Pancreas (tissue), 10 donors: Measurements from ENCODE around the gene FANCC. TPM values are rescaled to one million over a fixed set of nuclear protein-coding genes. Genes with fewer than 3 reads are reported as not detected.

Experiments used
- ATAC-seq, 4 donors: fragments of 200-7000 bp; cut with Tn5 transposase; one replicate each; pipeline versions ENCODE4 v1.8.0 to v1.9.1; 2020; ENCODE audit warnings: mild to moderate bottlenecking in 4 of 4, moderate library complexity in 4 of 4
- DNase-seq, 6 donors: peaks; one replicate each; pipeline ENCODE4 v3.0.0-alpha.2; 2020
- FAIRE-seq: peaks from 2 replicates; lab custom pipeline; 2012; peaks lifted over from hg19 to GRCh38; lab: Jason Lieb, UNC
- H3K27ac ChIP-seq, 4 donors: fragments of 200-600 bp; sonication (generic); 1 replicate in 3 of 4; 2 replicates in 1 of 4; pipeline versions ENCODE4 v1.5.0 to v1.8.0; 2020
- H3K27me3 ChIP-seq, 4 donors: fragments of 200-600 bp; one replicate each; pipeline ENCODE4 v1.8.0; 2021
- H3K36me3 ChIP-seq, 3 donors: fragments of 200-600 bp; sonication (generic) in 1 of 3; one replicate each; pipeline versions ENCODE4 v1.5.0 to v1.8.0; 2020 to 2021
- H3K4me1 ChIP-seq, 3 donors: fragments of 200-600 bp; one replicate each; pipeline ENCODE4 v1.8.0; 2021
- H3K4me3 ChIP-seq, 4 donors: fragments of 200-600 bp; sonication (generic) in 2 of 4; one replicate each; pipeline versions ENCODE4 v1.5.0 to v1.8.0; 2020 to 2021
- H3K9me3 ChIP-seq, 4 donors: fragments of 200-600 bp; one replicate each; pipeline ENCODE4 v1.8.0; 2021
- WGBS, 2 donors: extraction: QIAGEN DNeasy Blood & Tissue Kit; methylation state at CpG; one replicate each; pipeline ENCODE4 v1.1.7; 2013; 5-methylcytosine and 5-hydroxymethylcytosine counted together
- intact Hi-C, 3 donors: fragments of 100-400 bp; cut with DNase I; formaldehyde crosslinking; loops; one replicate each; pipeline versions ENCODE4 v1.11.1 to v1.14.2; 2022
- polyA plus RNA-seq, 2 donors: library from polyadenylated mRNA; stranded (reverse); fragments of 200-250 nt; gene quantifications; one replicate each; pipeline ENCODE4 v1.2.3, GENCODE V29; 2013
- total RNA-seq, 6 donors: library from RNA; stranded (reverse); fragmentation: NEBNext Ultra II Directional in 4 of 6; extraction: Animal tissue kit (Norgen Biotek cat#: 25700) in 4 of 6; gene quantifications; one replicate each; pipeline versions ENCODE4 v1.2.1 to v1.2.4, GENCODE V29; 2021 to 2023
- TF ChIP-seq, protein P1 (sequence below), 4 donors: fragments of 200-600 bp; sonication (generic) in 3 of 4; IDR thresholded peaks; one replicate each; pipeline versions ENCODE4 v1.5.0 to v1.8.0; 2021; ENCODE audit warnings: antibody characterized with exemption in 4 of 4
- donor health status: healthy with polysubstance abuse.
- donor health status: DM: no; HTN: no; CAD: no; lungs with moderate emphysema.
- donor health status: DM: no; HTN: no; CAD: no.
- donor health status: control.
- donor health status: control.
- donor health status: Bipolar disorder and iron deficiency.
- donor health status: DM: yes; HTN: yes; CAD: no.
- donor health status: DM: no; HTN: no; CAD: no.
- donor health status: DM: no; HTN: no; CAD: no.
- donor health status: DM: yes; HTN: yes; CAD: no.

Gene FANCC
- total and polyA plus RNA-seq, 8 donors = 3.8 to 9.9 (median 4.6) TPM

DNA sequence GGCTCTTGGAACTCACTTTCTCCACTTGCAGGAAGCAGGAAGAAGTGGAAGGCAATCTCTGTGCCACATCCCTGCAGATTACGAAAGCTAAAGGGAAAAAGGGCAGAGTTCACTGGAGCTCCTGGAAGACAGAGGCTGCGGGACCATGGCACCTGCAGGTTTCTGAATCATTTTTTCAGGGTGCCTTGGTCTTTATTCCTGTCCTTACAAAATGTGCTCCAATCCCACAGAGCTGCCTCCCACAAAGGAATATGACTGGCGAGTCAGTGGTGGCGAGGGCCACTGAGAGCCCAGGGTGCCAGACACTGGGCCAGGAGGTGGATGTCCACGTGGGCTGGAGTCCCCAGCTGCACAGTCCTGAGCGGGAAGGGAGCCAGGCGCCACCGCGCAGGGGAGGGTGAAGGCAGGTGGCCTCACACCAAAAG, 183.0 kb downstream of the FANCC start:
- H3K4me3 ChIP-seq = no peak overlapping the region
- H3K9me3 ChIP-seq = no peaks in the 10 kb centered on the region
- TF ChIP-seq, protein P1, sequence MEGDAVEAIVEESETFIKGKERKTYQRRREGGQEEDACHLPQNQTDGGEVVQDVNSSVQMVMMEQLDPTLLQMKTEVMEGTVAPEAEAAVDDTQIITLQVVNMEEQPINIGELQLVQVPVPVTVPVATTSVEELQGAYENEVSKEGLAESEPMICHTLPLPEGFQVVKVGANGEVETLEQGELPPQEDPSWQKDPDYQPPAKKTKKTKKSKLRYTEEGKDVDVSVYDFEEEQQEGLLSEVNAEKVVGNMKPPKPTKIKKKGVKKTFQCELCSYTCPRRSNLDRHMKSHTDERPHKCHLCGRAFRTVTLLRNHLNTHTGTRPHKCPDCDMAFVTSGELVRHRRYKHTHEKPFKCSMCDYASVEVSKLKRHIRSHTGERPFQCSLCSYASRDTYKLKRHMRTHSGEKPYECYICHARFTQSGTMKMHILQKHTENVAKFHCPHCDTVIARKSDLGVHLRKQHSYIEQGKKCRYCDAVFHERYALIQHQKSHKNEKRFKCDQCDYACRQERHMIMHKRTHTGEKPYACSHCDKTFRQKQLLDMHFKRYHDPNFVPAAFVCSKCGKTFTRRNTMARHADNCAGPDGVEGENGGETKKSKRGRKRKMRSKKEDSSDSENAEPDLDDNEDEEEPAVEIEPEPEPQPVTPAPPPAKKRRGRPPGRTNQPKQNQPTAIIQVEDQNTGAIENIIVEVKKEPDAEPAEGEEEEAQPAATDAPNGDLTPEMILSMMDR (IDR thresholded peaks at IDR 0.05) = no peak
- no peaks in the 10 kb centered on the region for H3K27me3 ChIP-seq
- intact Hi-C loops = no loop called here
- peak in 3 of 4 donors; percentile 28 to 44 (median 34) for ATAC-seq
- H3K27ac ChIP-seq = no peak overlapping the region
- WGBS, 2 donors = 63 to 72% methylated on average over 9 of the region's 9 CpGs
- no peaks in the 10 kb centered on the region for H3K36me3 ChIP-seq
- peaks cover 11 to 16% (median 12%) of the 10 kb centered on the region in 3 donors for H3K4me1 ChIP-seq
- DNase-seq = peak in 3 of 6 donors; percentile 40 to 71 (median 55)
- FAIRE-seq = no peak

DNA sequence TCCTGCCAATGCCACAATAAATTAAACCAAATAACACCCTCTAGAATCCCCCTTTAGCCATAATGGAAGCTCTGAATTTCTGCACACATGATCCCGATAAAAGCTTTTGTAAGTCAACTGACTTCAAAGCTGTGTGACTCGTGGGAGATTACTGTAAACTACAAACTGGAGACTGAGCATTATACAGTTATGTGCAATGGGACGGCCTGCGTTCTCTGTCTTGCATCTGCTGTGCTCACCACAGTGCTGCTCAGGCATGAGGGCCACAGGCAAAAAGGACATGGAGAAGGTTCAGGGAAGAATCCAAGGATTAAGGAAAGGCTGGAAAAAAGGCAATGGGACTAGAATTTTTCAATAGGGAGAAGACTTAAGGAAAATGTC, 184.2 kb downstream of the FANCC start:
- Histone ChIP-seq H3K27me3 (no peaks in the 10 kb centered on the region), H3K27ac (no peak overlapping the region), H3K4me3 (no peak overlapping the region), H3K9me3 (no peaks in the 10 kb centered on the region), H3K4me1 (peaks cover 11 to 16% (median 12%) of the 10 kb centered on the region in 3 donors), H3K36me3 (no peaks in the 10 kb centered on the region)
- no peak for FAIRE-seq
- intact Hi-C loops = no loop called here
- TF ChIP-seq, protein P1 (IDR thresholded peaks at IDR 0.05) = no peak
- no peak for ATAC-seq
- WGBS, 2 donors = 91 to 92% methylated on average over 4 of the region's 4 CpGs
- DNase-seq = no peak

DNA sequence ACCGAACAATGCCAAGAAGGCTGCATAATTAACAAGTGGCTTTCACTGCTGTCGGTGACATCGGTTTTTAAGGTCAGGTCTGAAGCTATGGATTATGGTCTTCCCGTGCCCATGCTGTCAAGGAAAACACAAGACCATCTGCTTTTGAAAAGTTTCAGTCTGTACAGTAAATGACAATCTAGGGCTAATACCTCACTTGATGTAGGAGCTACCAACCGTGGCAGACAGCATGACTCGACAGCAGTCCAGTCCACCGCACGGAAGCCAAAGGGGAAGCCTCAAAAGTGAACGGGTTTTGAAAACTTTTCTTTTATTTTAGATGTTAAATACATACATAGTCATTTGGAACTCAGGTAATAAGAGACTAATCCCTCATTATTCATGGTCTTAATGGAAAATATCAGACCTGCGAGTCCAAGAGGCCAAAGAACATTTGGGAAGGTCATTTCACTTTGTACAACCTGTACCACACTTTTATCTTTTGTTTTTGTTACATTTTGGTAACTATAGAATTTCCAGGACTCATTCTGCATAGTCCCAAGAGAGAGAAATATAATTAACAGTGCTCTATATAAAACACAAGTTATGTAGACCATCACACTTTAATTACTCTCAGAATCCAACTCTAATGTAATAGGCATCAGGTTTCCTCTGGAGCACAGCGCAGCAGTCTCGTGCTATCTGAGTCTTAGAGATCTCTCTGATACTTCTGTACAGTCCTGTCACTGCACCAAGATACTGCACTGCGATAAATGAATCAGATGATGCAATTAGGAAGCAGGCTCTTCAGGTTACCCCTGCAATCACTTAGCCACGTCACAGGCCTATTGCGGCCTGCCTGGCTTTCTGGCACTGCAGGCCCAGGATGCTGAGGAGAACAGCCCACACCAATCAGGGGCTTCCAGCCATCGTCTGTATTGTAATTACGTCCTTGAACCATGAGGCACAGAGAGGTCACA, 184.9 kb downstream of the FANCC start:
- Histone ChIP-seq H3K27ac (no peak overlapping the region), H3K36me3 (no peaks in the 10 kb centered on the region), H3K27me3 (no peaks in the 10 kb centered on the region), H3K4me3 (no peak overlapping the region), H3K9me3 (no peaks in the 10 kb centered on the region), H3K4me1 (peaks cover 11 to 16% (median 12%) of the 10 kb centered on the region in 3 donors)
- TF ChIP-seq, protein P1 (IDR thresholded peaks at IDR 0.05) = no peak
- FAIRE-seq = no peak
- no peak for DNase-seq
- 83 to 85% methylated on average over 17 of the region's 17 CpGs for WGBS, 2 donors
- no peak for ATAC-seq
- intact Hi-C loops = no loop called here

DNA sequence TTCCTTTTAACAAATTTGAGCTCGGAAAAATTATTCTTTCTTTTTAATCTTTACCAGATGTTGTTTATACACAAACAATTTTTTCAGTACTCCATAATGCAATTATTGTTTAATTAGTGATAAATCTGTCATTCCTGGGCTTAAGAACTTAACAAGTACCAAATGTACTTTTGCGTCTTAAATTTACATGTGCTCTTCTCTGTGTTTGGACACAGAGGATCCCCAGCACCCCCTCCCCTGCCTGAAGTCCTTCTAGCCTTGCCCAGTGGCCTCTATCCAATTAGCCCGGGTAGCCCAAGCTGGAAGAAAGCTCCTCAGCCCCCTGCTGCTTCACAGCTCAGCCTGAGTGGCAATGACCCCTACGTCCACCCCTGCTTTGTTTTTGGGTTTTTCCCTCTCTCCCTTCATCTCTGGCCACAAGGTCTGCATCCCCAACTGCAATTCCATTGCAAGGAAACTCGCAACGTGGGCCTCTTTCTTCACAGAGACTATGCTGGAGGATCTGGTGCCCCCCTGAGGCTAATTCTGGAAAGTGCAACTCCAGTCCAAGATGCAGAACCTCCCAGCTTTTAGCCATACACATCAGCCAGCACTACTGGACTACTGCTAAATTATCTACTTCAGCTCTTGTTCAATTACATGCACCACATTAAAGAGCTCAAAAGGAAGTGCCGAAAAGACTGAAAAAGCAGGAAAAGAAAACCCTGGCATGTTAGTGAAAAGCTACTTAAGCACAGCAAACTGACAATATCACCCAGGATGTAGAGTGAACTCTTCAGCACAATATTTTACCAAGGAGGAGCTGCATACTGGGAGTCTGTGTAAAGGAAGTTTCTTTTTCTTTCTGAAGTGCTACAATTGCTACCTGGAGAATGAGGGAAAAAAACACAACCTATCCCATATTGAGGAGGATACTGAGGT, 186.2 kb downstream of the FANCC start:
- Histone ChIP-seq H3K27me3 (no peaks in the 10 kb centered on the region), H3K27ac (no peak overlapping the region), H3K9me3 (no peaks in the 10 kb centered on the region), H3K4me3 (no peak overlapping the region), H3K4me1 (peaks cover 12 to 16% (median 15%) of the 10 kb centered on the region in 3 donors), H3K36me3 (no peaks in the 10 kb centered on the region)
- DNase-seq (peak in 5 of 6 donors; percentile 61 to 78 (median 71)), ATAC-seq (peak; percentile 50 to 79 (median 73)), FAIRE-seq (no peak)
- TF ChIP-seq, protein P1 (IDR thresholded peaks at IDR 0.05) = peak; percentile 44 to 75 (median 64)
- WGBS, 2 donors = 13% methylated on average over 7 of the region's 7 CpGs
- intact Hi-C loops = no loop called here
